DOHH2 (cell line): ENCODE results near the gene ZRANB2.

ENCODE experiments used
- H3F3A ChIP-seq: fragments of 200-600 bp; sonication (generic), shearing (Covaris generic); 2 replicates; pipeline ENCODE4 v1.6.0; 2016; ENCODE audit warnings: antibody characterized with exemption, mild to moderate bottlenecking; ENCODE audit not compliant: control insufficient read depth, insufficient read depth
- H3K27ac ChIP-seq: fragments of 200-600 bp; sonication (generic); 2 replicates; pipeline ENCODE4 v1.5.1; 2014; ENCODE audit warnings: low read depth, mild to moderate bottlenecking, low read length, moderate library complexity
- H3K27me3 ChIP-seq: fragments of 200-600 bp; sonication (generic); 2 replicates; pipeline ENCODE4 v1.6.1; 2014; ENCODE audit warnings: mild to moderate bottlenecking, low read length, mixed read lengths; ENCODE audit not compliant: control insufficient read depth
- H3K36me3 ChIP-seq: fragments of 200-600 bp; sonication (generic); 2 replicates; pipeline ENCODE4 v1.6.1; 2014; ENCODE audit warnings: mild to moderate bottlenecking, low read length, moderate library complexity, mixed read lengths; ENCODE audit not compliant: control insufficient read depth
- H3K4me1 ChIP-seq: fragments of 200-600 bp; sonication (generic); 2 replicates; pipeline ENCODE4 v1.6.1; 2014; ENCODE audit warnings: mild to moderate bottlenecking, low read length, mixed read lengths; ENCODE audit not compliant: control insufficient read depth
- H3K4me2 ChIP-seq: fragments of 200-600 bp; sonication (generic); 2 replicates; pipeline ENCODE4 v1.6.0; 2014; ENCODE audit warnings: mild to moderate bottlenecking, low read length, moderate library complexity
- H3K4me3 ChIP-seq: fragments of 200-600 bp; sonication (generic); 2 replicates; pipeline ENCODE4 v1.5.1; 2014; ENCODE audit warnings: mild to moderate bottlenecking, low read length, mixed read lengths
- H3K79me2 ChIP-seq: fragments of 200-600 bp; sonication (generic); 2 replicates; pipeline ENCODE4 v1.6.1; 2014; ENCODE audit warnings: mild to moderate bottlenecking, low read length, mixed read lengths; ENCODE audit not compliant: control insufficient read depth
- H3K9me2 ChIP-seq: fragments of 200-600 bp; sonication (generic); replicated peaks from 2 replicates; pipeline ENCODE4 v1.6.1; 2014; ENCODE audit warnings: mild to moderate bottlenecking, low read length, mixed read lengths; ENCODE audit not compliant: control insufficient read depth
- H3K9me3 ChIP-seq: fragments of 200-600 bp; sonication (generic); 2 replicates; pipeline ENCODE4 v1.6.1; 2014; ENCODE audit warnings: antibody characterized with exemption, low read length, mixed read lengths; ENCODE audit not compliant: control insufficient read depth, insufficient read depth
- H4K20me1 ChIP-seq: fragments of 200-600 bp; sonication (generic); 2 replicates; pipeline ENCODE4 v1.6.0; 2014; ENCODE audit warnings: low read depth, mild to moderate bottlenecking, antibody characterized with exemption, low read length, moderate library complexity; ENCODE audit not compliant: control insufficient read depth, insufficient read depth
- EZH2phosphoT487 ChIP-seq: fragments of 200-600 bp; sonication (generic); IDR thresholded peaks from 2 replicates; pipeline ENCODE4 v1.6.1; 2017; ENCODE audit warnings: borderline replicate concordance, mild to moderate bottlenecking, antibody characterized with exemption, low read length, moderate library complexity, mixed read lengths
- TF ChIP-seq, protein P1 (sequence below): fragments of 200-600 bp; sonication (generic); IDR thresholded peaks from one replicate; pipeline ENCODE4 v1.5.1; 2014; ENCODE audit warnings: antibody characterized with exemption, mild to moderate bottlenecking, low read depth, low read length; ENCODE audit not compliant: poor library complexity, severe bottlenecking

ZRANB2 gene

DNA sequence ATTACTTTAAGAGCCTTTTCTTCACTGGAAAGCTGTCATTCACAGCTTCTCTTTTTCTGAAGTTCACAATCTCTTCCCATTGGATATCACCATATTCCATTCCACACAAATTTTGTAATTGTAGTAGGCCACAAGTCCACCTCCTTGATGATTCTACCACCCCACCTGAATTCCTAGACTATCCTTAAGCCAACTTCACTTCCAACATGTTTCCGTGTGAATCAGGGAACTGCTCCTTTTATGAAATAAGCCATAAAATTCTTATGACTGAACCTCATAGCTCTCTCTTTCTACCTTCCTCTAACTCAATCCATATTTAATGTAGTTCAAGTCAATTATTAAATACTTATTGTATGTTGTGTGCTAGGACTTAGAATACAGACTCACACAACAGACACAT lies 16.6 kb upstream of the ZRANB2 start:
- TF ChIP-seq, protein P1, sequence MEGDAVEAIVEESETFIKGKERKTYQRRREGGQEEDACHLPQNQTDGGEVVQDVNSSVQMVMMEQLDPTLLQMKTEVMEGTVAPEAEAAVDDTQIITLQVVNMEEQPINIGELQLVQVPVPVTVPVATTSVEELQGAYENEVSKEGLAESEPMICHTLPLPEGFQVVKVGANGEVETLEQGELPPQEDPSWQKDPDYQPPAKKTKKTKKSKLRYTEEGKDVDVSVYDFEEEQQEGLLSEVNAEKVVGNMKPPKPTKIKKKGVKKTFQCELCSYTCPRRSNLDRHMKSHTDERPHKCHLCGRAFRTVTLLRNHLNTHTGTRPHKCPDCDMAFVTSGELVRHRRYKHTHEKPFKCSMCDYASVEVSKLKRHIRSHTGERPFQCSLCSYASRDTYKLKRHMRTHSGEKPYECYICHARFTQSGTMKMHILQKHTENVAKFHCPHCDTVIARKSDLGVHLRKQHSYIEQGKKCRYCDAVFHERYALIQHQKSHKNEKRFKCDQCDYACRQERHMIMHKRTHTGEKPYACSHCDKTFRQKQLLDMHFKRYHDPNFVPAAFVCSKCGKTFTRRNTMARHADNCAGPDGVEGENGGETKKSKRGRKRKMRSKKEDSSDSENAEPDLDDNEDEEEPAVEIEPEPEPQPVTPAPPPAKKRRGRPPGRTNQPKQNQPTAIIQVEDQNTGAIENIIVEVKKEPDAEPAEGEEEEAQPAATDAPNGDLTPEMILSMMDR: no peak
- TF ChIP-seq EZH2phosphoT487: no peak
- no peak overlapping the region for H3K4me2 ChIP-seq
- H3K27me3 ChIP-seq: no peaks in the 10 kb centered on the region
- no peaks in the 10 kb centered on the region for H3K36me3 ChIP-seq
- no peaks in the 10 kb centered on the region for H3F3A ChIP-seq
- H3K4me1 ChIP-seq: no peaks in the 10 kb centered on the region
- no peaks in the 10 kb centered on the region for H3K9me3 ChIP-seq
- H3K27ac ChIP-seq: no peak overlapping the region
- H3K79me2 ChIP-seq: no peaks in the 10 kb centered on the region
- no peaks in the 10 kb centered on the region for H3K9me2 ChIP-seq
- H4K20me1 ChIP-seq: no peaks in the 10 kb centered on the region
- no peak overlapping the region for H3K4me3 ChIP-seq

DNA sequence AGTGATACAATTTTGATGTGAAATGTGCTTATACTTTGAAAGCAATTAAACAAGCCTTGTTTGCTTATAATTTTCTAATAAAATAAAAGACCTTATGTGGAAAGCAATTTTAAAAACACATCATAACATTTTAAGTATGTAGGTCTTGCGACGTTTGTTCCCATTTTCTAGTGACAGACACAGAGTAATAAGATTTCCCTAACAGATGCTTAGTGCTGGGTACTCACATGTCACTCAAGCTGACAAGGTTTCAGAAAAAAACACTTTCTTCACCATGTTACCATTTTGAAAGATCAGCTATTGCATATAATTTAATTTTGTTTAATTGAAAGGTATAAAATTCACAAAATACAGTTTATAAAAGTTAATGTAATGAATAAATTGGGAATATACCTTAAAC lies 14.1 kb upstream of the ZRANB2 start:
- H3K79me2 ChIP-seq: no peaks in the 10 kb centered on the region
- H3K27me3 ChIP-seq: no peaks in the 10 kb centered on the region
- H3K4me2 ChIP-seq: no peak overlapping the region
- no peaks in the 10 kb centered on the region for H3F3A ChIP-seq
- no peaks in the 10 kb centered on the region for H3K4me1 ChIP-seq
- H3K9me3 ChIP-seq: no peaks in the 10 kb centered on the region
- H3K36me3 ChIP-seq: no peaks in the 10 kb centered on the region
- TF ChIP-seq EZH2phosphoT487: no peak
- TF ChIP-seq, protein P1: no peak
- no peak overlapping the region for H3K4me3 ChIP-seq
- H4K20me1 ChIP-seq: no peaks in the 10 kb centered on the region
- H3K9me2 ChIP-seq: no peaks in the 10 kb centered on the region
- H3K27ac ChIP-seq: no peak overlapping the region

GRCh38 chr1:71093938-71094337 lies 13.1 kb upstream of the ZRANB2 start:
- Histone ChIP-seq H3K4me1 (no peaks in the 10 kb centered on the region), H3K27ac (no peak overlapping the region), H3K4me2 (no peak overlapping the region), H3K79me2 (no peaks in the 10 kb centered on the region), H3K9me2 (no peaks in the 10 kb centered on the region), H3K4me3 (no peak overlapping the region), H3F3A (no peaks in the 10 kb centered on the region), H3K36me3 (no peaks in the 10 kb centered on the region), H3K27me3 (no peaks in the 10 kb centered on the region), H3K9me3 (no peaks in the 10 kb centered on the region), H4K20me1 (no peaks in the 10 kb centered on the region)
- no peak for TF ChIP-seq EZH2phosphoT487
- TF ChIP-seq, protein P1: peak; percentile 16
